ENCODE results near the gene IL36RN. TPM values are rescaled to one million over a fixed set of nuclear protein-coding genes. Genes with fewer than 3 reads are reported as not detected.

The IL36RN gene
- polyA plus RNA-seq, 1 of the 3 experiments (the other 2 are of a cell fraction): not detected

- TF ChIP-seq ELF1 (IDR thresholded peaks at IDR 0.05): no peak
- TF ChIP-seq NFIC (IDR thresholded peaks at IDR 0.05; ENCODE audit: borderline replicate concordance): no peak
- TF ChIP-seq POLR2AphosphoS5 (IDR thresholded peaks at IDR 0.05; ENCODE audit: low read depth, low read length): no peak
- no peak for TF ChIP-seq YY1 (IDR thresholded peaks at IDR 0.05; ENCODE audit: low read depth)
- TF ChIP-seq MEF2A (IDR thresholded peaks at IDR 0.05; ENCODE audit: borderline replicate concordance, low read depth): no peak
- no peak for TF ChIP-seq EP300 (IDR thresholded peaks at IDR 0.05; ENCODE audit: borderline replicate concordance in 1 of 2, low read depth in 1 of 2, low read length in 1 of 2)
- no peak for TF ChIP-seq TAF1 (IDR thresholded peaks at IDR 0.05; ENCODE audit: borderline replicate concordance, low read depth, low read length)
Measured at GRCh38 chr2:113024764-113025163, 34.2 kb upstream of the IL36RN start (continued).

- no peak overlapping the region for H3K4me3 ChIP-seq (ENCODE audit: low read depth in 2 of 2, low read length in 1 of 2)
- POLR2A ChIA-PET: no interaction called here
- H3K27me3 ChIP-seq (ENCODE audit: insufficient read depth): peaks cover 5% of the 10 kb centered on the region; the same call in 1 of the 2 replicates
Measured at GRCh38 chr2:113025737-113026136, 33.3 kb upstream of the IL36RN start.

More at GRCh38 chr2:113025737-113026136, 33.3 kb upstream of the IL36RN start:
- Histone ChIP-seq H3K9me2 (no peaks in the 10 kb centered on the region), H3K9me3 (no peaks in the 10 kb centered on the region), H3K9ac (no peak overlapping the region), H3F3A (replicated peaks; ENCODE audit: insufficient read depth) (no peaks in the 10 kb centered on the region), H2AFZ (ENCODE audit: low read depth) (no peak overlapping the region), H3K27ac (ENCODE audit: low read depth in 2 of 2, low read length in 1 of 2) (no peak overlapping the region), H3K4me2 (no peak overlapping the region), H3K4me1 (ENCODE audit: control insufficient read depth in 1 of 2, insufficient read depth in 2 of 2, low read depth in 1 of 2, low read length in 1 of 2) (no peaks in the 10 kb centered on the region), H3K79me2 (ENCODE audit: insufficient read depth) (no peaks in the 10 kb centered on the region), H4K20me1 (ENCODE audit: insufficient read depth) (no peaks in the 10 kb centered on the region), H3K36me3 (replicated peaks in 1 of 2; ENCODE audit: control insufficient read depth in 1 of 2, insufficient read depth in 2 of 2, low read length in 1 of 2) (no peaks in the 10 kb centered on the region)
- CTCF ChIA-PET: no interaction called here
- WGBS (ENCODE audit: low lambda C conversion rate): 1% methylated on average over 2 of the region's 2 CpGs
- no peak for TF ChIP-seq PBX3 (IDR thresholded peaks at IDR 0.05)
- TF ChIP-seq CTCF (IDR thresholded peaks at IDR 0.05): no peak
- TF ChIP-seq JUND (IDR thresholded peaks at IDR 0.05): no peak
- no peak for TF ChIP-seq NFIC (IDR thresholded peaks at IDR 0.05; ENCODE audit: borderline replicate concordance)
- TF ChIP-seq GABPA (IDR thresholded peaks at IDR 0.05; ENCODE audit: low read depth): no peak
- TF ChIP-seq MAX (IDR thresholded peaks at IDR 0.05; ENCODE audit: low read depth): no peak
- TF ChIP-seq FOXJ3 (CRISPR knock-in tag; IDR thresholded peaks at IDR 0.05): no peak
- no peak for TF ChIP-seq SIN3A (IDR thresholded peaks at IDR 0.05; ENCODE audit: borderline replicate concordance, low read depth, low read length)
- TF ChIP-seq TCF12 (IDR thresholded peaks at IDR 0.05): no peak
- TF ChIP-seq MEF2A (IDR thresholded peaks at IDR 0.05; ENCODE audit: borderline replicate concordance, low read depth): no peak
- no peak for TF ChIP-seq RAD21 (IDR thresholded peaks at IDR 0.05; ENCODE audit: low read length)
- no peak for TF ChIP-seq EZH2phosphoT487 (IDR thresholded peaks at IDR 0.05; ENCODE audit: borderline replicate concordance, low read depth)
- TF ChIP-seq USF2 (IDR thresholded peaks at IDR 0.05; ENCODE audit: borderline replicate concordance, low read depth, low read length): no peak
- no peak for DNase-seq

All from SK-N-SH (cell line).